Measurements from ENCODE around the gene FUS. TPM values are rescaled to one million over a fixed set of nuclear protein-coding genes. Genes with fewer than 3 reads are reported as not detected.

Gene FUS
- total and polyA plus RNA-seq, 2 of the 13 experiments (the other 11 are each of a cell fraction or from before 2014, with no cell fraction given), result 68.1 to 168 TPM

- TF ChIP-seq ZFY (CRISPR knock-in tag; IDR thresholded peaks at IDR 0.05), result peak; percentile 41; the same call in 1 of the 2 replicates
- TF ChIP-seq RFXAP (CRISPR knock-in tag; IDR thresholded peaks at IDR 0.05; ENCODE audit: borderline replicate concordance), result 0 out of 2 replicates have a peak, but pooled peaks have one; percentile 10
- TF ChIP-seq MAX (IDR thresholded peaks at IDR 0.05), result peak; percentile 38; the same call in 1 of the 2 replicates
Measured at GRCh38 chr16:31202414-31203375, 22.8 kb downstream of the FUS start, which contains the start of gene PYCARD (continued).

- DNase-seq (ENCODE audit: low spot score), result no peak
- H3K79me2 ChIP-seq (ENCODE audit: insufficient read depth, low read length), result no peaks in the 10 kb centered on the region
- FAIRE-seq, result no peak
- H3K36me3 ChIP-seq (replicated peaks in 1 of 2; ENCODE audit: control insufficient read depth in 1 of 2, insufficient read depth in 2 of 2, low read length in 2 of 2), result no peaks in the 10 kb centered on the region
- in situ Hi-C loops (cut with HindIII; ENCODE audit: extremely low pct_ligation_motif_present, low pct_unique_long_range_greater_than_20kb), result loop anchor here (25.0 kb wide), 2 partner anchors 232 to 657 kb away; partner anchors contain the start of genes COX6A2, ZNF267 and ZNF843
- BruUV-seq (replicated peaks), result no TSS peak
- peaks cover 55% of the 10 kb centered on the region for H3K4me1 ChIP-seq (ENCODE audit: insufficient read depth, low read length)
- CTCF ChIA-PET (ENCODE audit: low intra/inter-chr PET ratio, low total read pairs), result no interaction called here
- H4K20me1 ChIP-seq (ENCODE audit: insufficient read depth, low read length), result no peaks in the 10 kb centered on the region
- H3K9ac ChIP-seq (ENCODE audit: insufficient read depth, low read depth, low read length), result no peak overlapping the region
- H3K27ac ChIP-seq (ENCODE audit: extremely low read length, insufficient read depth, low read length), result no peak overlapping the region
- H3K27me3 ChIP-seq (ENCODE audit: control insufficient read depth in 1 of 2, insufficient read depth in 2 of 2, low read length in 2 of 2), result peaks cover 3 to 39% of the 10 kb centered on the region in 2 experiments; a peak in 4 of 5 replicates
- no peak overlapping the region for H3K4me2 ChIP-seq (ENCODE audit: low read depth, low read length)
- H3K4me3 ChIP-seq (replicated peaks in 1 of 3; ENCODE audit: insufficient read depth in 1 of 3, low read depth in 2 of 3, low read length in 3 of 3), result no peak overlapping the region
- intact Hi-C loops (cut with micrococcal nuclease; ENCODE audit: unreplicated experiment), result loop anchor here (5.0 kb wide), 1 partner anchor 237 kb away; the partner anchor contains the start of gene ZNF843
- 51% methylated on average over 9 of the region's 9 CpGs for WGBS (ENCODE audit: low lambda C conversion rate)
- POLR2A ChIA-PET, result interaction anchor here (0.9 kb wide), 1 partner anchor 26 kb away, joined by 3 read pairs; the partner anchor contains the start of gene FUS
- no peak overlapping the region for H2AFZ ChIP-seq (ENCODE audit: low read length)
- no peaks in the 10 kb centered on the region for H3K9me3 ChIP-seq (ENCODE audit: low read length)
- no peak for ATAC-seq
- TF ChIP-seq THRA (CRISPR knock-in tag; IDR thresholded peaks at IDR 0.05; ENCODE audit: borderline replicate concordance), result no peak
- TF ChIP-seq MIXL1 (CRISPR knock-in tag; IDR thresholded peaks at IDR 0.05), result no peak
- TF ChIP-seq ZNF121 (CRISPR knock-in tag; IDR thresholded peaks at IDR 0.05), result peak; percentile 38; the same call in 1 of the 2 replicates
- TF ChIP-seq ZNF512B (CRISPR knock-in tag; IDR thresholded peaks at IDR 0.05; ENCODE audit: borderline replicate concordance), result no peak
- no peak for TF ChIP-seq ZNF263 (CRISPR knock-in tag; IDR thresholded peaks at IDR 0.05)
- no peak for TF ChIP-seq TARDBP (CRISPR knock-in tag; IDR thresholded peaks at IDR 0.05)
- no peak for TF ChIP-seq UBTF (CRISPR knock-in tag; IDR thresholded peaks at IDR 0.05)
Measured at GRCh38 chr16:31204871-31205666, 25.1 kb downstream of the FUS start.

All from HepG2 (cell line).